ENCODE results near the gene HS6ST2. TPM values are rescaled to one million over a fixed set of nuclear protein-coding genes. Genes with fewer than 3 reads are reported as not detected.

Gene HS6ST2
- total RNA-seq, 1 donor from 2014 or later: 14.8 TPM

GRCh38 chrX:132584936-132585335, 373.5 kb downstream of the HS6ST2 start:
- H3K27ac Mint-ChIP-seq: no peak overlapping the region
- H3K4me3 Mint-ChIP-seq (ENCODE audit: low read depth): no peak overlapping the region
- no peaks in the 10 kb centered on the region for H3K27me3 Mint-ChIP-seq
- H3K4me1 Mint-ChIP-seq (ENCODE audit: low read depth): peaks cover 3% of the 10 kb centered on the region
- TF ChIP-seq, protein P1, sequence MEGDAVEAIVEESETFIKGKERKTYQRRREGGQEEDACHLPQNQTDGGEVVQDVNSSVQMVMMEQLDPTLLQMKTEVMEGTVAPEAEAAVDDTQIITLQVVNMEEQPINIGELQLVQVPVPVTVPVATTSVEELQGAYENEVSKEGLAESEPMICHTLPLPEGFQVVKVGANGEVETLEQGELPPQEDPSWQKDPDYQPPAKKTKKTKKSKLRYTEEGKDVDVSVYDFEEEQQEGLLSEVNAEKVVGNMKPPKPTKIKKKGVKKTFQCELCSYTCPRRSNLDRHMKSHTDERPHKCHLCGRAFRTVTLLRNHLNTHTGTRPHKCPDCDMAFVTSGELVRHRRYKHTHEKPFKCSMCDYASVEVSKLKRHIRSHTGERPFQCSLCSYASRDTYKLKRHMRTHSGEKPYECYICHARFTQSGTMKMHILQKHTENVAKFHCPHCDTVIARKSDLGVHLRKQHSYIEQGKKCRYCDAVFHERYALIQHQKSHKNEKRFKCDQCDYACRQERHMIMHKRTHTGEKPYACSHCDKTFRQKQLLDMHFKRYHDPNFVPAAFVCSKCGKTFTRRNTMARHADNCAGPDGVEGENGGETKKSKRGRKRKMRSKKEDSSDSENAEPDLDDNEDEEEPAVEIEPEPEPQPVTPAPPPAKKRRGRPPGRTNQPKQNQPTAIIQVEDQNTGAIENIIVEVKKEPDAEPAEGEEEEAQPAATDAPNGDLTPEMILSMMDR (IDR thresholded peaks at IDR 0.05; ENCODE audit: unreplicated experiment): no peak
- no peak for DNase-seq (ENCODE audit: low spot score, unreplicated experiment)
- H3K36me3 Mint-ChIP-seq (ENCODE audit: insufficient read depth): no peaks in the 10 kb centered on the region
- H3K9me3 Mint-ChIP-seq (ENCODE audit: low read depth): no peaks in the 10 kb centered on the region

- no peak overlapping the region for H3K4me3 Mint-ChIP-seq (ENCODE audit: low read depth)
- no peak overlapping the region for H3K27ac Mint-ChIP-seq
- H3K36me3 Mint-ChIP-seq (ENCODE audit: insufficient read depth): no peaks in the 10 kb centered on the region
- H3K4me1 Mint-ChIP-seq (ENCODE audit: low read depth): no peaks in the 10 kb centered on the region
- H3K27me3 Mint-ChIP-seq: no peaks in the 10 kb centered on the region
- TF ChIP-seq, protein P1 (IDR thresholded peaks at IDR 0.05; ENCODE audit: unreplicated experiment): no peak
- no peaks in the 10 kb centered on the region for H3K9me3 Mint-ChIP-seq (ENCODE audit: low read depth)
- DNase-seq (ENCODE audit: low spot score, unreplicated experiment): no peak
Observed at GRCh38 chrX:132576939-132577338, 381.5 kb downstream of the HS6ST2 start.

Other genes starting within 250 kb of the HS6ST2 start
- gene USP26, start 138.5 kb upstream of the HS6ST2 start, total RNA-seq: not detected in 2 replicates

Data from progenitor cell of endocrine pancreas (in vitro differentiated cells).